K562 (cell line): Measurements from ENCODE around the gene WNT11.

ENCODE experiments used
- CTCF ChIP-seq, 3 experiments: IDR thresholded peaks in 2 of 3; conservative IDR thresholded peaks in 1 of 3; 2 replicates each; pipeline ENCODE4 v1.5.1; 2011 to 2012; ENCODE audit warnings: low read length in 3 of 3, mild to moderate bottlenecking in 3 of 3, control low read depth in 2 of 3, improper control_type of control experiment in 1 of 3, inconsistent platforms in 1 of 3, low read depth in 1 of 3, mixed read lengths in 1 of 3, moderate library complexity in 1 of 3; ENCODE audit not compliant: insufficient read depth in 2 of 3
- HEY1 ChIP-seq: fragments of 250-450 bp; sonication (Bioruptor Pico); IDR thresholded peaks from 2 replicates; pipeline ENCODE4 v1.5.0; 2020; ENCODE audit warnings: mild to moderate bottlenecking, moderate library complexity, borderline replicate concordance
- IRF2 ChIP-seq: sonication (generic); formaldehyde crosslinking; IDR thresholded peaks from 2 replicates; pipeline ENCODE4 v1.8.1; 2022; ENCODE audit warnings: mild to moderate bottlenecking, missing genetic modification reagents
- USF2 ChIP-seq: sonication (generic); formaldehyde crosslinking; IDR thresholded peaks from 2 replicates; pipeline ENCODE4 v1.5.0; 2020; ENCODE audit warnings: missing genetic modification reagents
- ZNF324 ChIP-seq: fragments of 250-450 bp; sonication (Bioruptor Pico); IDR thresholded peaks from 2 replicates; pipeline ENCODE4 v1.4.0; 2020; ENCODE audit warnings: mild to moderate bottlenecking

GRCh38 chr11:76141901-76142588 lies 64.3 kb downstream of the WNT11 start:
- TF ChIP-seq IRF2 (CRISPR knock-in tag) (no peak), CTCF (IDR thresholded peaks at IDR 0.05 in 2 of 3, conservative IDR thresholded peaks at IDR 0.05 in 1 of 3; ENCODE audit: insufficient read depth in 2 of 3, low read depth in 1 of 3, low read length in 3 of 3) (no peak), HEY1 (no peak), ZNF324 (CRISPR knock-in tag) (no peak), USF2 (CRISPR knock-in tag) (no peak)
